Measurements from ENCODE around the gene MAGI2.
"Not testable (repeated sequence)": the region's sequence is repeated elsewhere in the genome, so short reads cannot be mapped to it uniquely, and the experiment has no call there.

MAGI2 gene

GRCh38 chr7:79051915-79052314, 401.6 kb downstream of the MAGI2 start:
- no peak for DNase-seq (ENCODE audit: low read depth)

GRCh38 chr7:79050603-79051002, 402.9 kb downstream of the MAGI2 start:
- DNase-seq (ENCODE audit: low read depth), result no peak

- no peak for DNase-seq (ENCODE audit: low read depth)
These were observed 407.4 kb downstream of the MAGI2 start for GRCh38 chr7:79046061-79046460.

- DNase-seq (ENCODE audit: low read depth), result no peak
These were observed 416.5 kb downstream of the MAGI2 start for GRCh38 chr7:79037001-79037400.

- DNase-seq (ENCODE audit: low read depth), result no peak
These were observed 417.1 kb downstream of the MAGI2 start for GRCh38 chr7:79036356-79036755.

- no peak for DNase-seq (ENCODE audit: low read depth)
These were observed 417.6 kb downstream of the MAGI2 start for GRCh38 chr7:79035858-79036257.

GRCh38 chr7:79034730-79035129, 418.7 kb downstream of the MAGI2 start:
- DNase-seq (ENCODE audit: low read depth), result no peak

GRCh38 chr7:79019711-79020110, 433.8 kb downstream of the MAGI2 start:
- not testable (repeated sequence) for DNase-seq (ENCODE audit: low read depth)

- no peak for DNase-seq (ENCODE audit: low read depth)
These were observed 441.5 kb downstream of the MAGI2 start for GRCh38 chr7:79011921-79012320.

GRCh38 chr7:79009647-79010046, 443.8 kb downstream of the MAGI2 start:
- no peak for DNase-seq (ENCODE audit: low read depth)

- DNase-seq (ENCODE audit: low read depth), result no peak
These were observed 444.7 kb downstream of the MAGI2 start for GRCh38 chr7:79008786-79009185.

- no peak for DNase-seq (ENCODE audit: low read depth)
These were observed 457.5 kb downstream of the MAGI2 start for GRCh38 chr7:78996013-78996412.

- DNase-seq (ENCODE audit: low read depth), result no peak
These were observed 460.1 kb downstream of the MAGI2 start for GRCh38 chr7:78993341-78993740.

- DNase-seq (ENCODE audit: low read depth), result no peak
These were observed 468.0 kb downstream of the MAGI2 start for GRCh38 chr7:78985509-78985908.

- no peak for DNase-seq (ENCODE audit: low read depth)
These were observed 470.0 kb downstream of the MAGI2 start for GRCh38 chr7:78983483-78983882.

- no peak for DNase-seq (ENCODE audit: low read depth)
These were observed 483.0 kb downstream of the MAGI2 start for GRCh38 chr7:78970440-78970916.

GRCh38 chr7:78968951-78969350, 484.5 kb downstream of the MAGI2 start:
- DNase-seq (ENCODE audit: low read depth), result no peak

- DNase-seq (ENCODE audit: low read depth), result not testable (repeated sequence)
These were observed 485.9 kb downstream of the MAGI2 start for GRCh38 chr7:78967561-78967960.

- no peak for DNase-seq (ENCODE audit: low read depth)
These were observed 486.4 kb downstream of the MAGI2 start for GRCh38 chr7:78967046-78967445.

- peak; percentile 85 for DNase-seq (ENCODE audit: low read depth)
These were observed 494.0 kb downstream of the MAGI2 start for GRCh38 chr7:78959477-78959876.

- no peak for DNase-seq (ENCODE audit: low read depth)
These were observed 498.1 kb downstream of the MAGI2 start for GRCh38 chr7:78955329-78955728.

GRCh38 chr7:78953726-78954363, 499.6 kb downstream of the MAGI2 start:
- DNase-seq (ENCODE audit: low read depth), result no peak

GRCh38 chr7:78953090-78953489, 500.4 kb downstream of the MAGI2 start:
- DNase-seq (ENCODE audit: low read depth), result no peak

GRCh38 chr7:78939669-78940068, 513.8 kb downstream of the MAGI2 start:
- DNase-seq (ENCODE audit: low read depth), result no peak
